SJCRH30 (cell line): ENCODE data around the gene LCN15. TPM values are rescaled to one million over a fixed set of nuclear protein-coding genes. Genes with fewer than 3 reads are reported as not detected.
A peak's percentile ranks its signal among the peaks of the same experiment; 100 is the strongest.
"Not testable (repeated sequence)": the region's sequence is repeated elsewhere in the genome, so short reads cannot be mapped to it uniquely, and the experiment has no call there.

Experiments used
- DNase-seq, 2 experiments: peaks; one replicate each; pipeline ENCODE4 v3.0.0-alpha.2; 2015 to 2020
- H3K27ac ChIP-seq: fragments of 250-450 bp; sonication (Bioruptor Pico); 2 replicates; pipeline ENCODE4 v1.5.1; 2020; ENCODE audit warnings: mild to moderate bottlenecking, moderate library complexity
- H3K27me3 ChIP-seq: fragments of 250-450 bp; sonication (Bioruptor Pico); 2 replicates; pipeline ENCODE4 v1.5.1; 2020; ENCODE audit warnings: mild to moderate bottlenecking, moderate library complexity
- H3K36me3 ChIP-seq: fragments of 250-450 bp; sonication (Bioruptor Pico); 2 replicates; pipeline ENCODE4 v1.5.1; 2020; ENCODE audit warnings: mild to moderate bottlenecking, moderate library complexity
- H3K4me1 ChIP-seq: fragments of 250-450 bp; sonication (Bioruptor Pico); 2 replicates; pipeline ENCODE4 v1.5.1; 2020; ENCODE audit warnings: mild to moderate bottlenecking, moderate library complexity
- H3K4me3 ChIP-seq: fragments of 250-450 bp; sonication (Bioruptor Pico); 2 replicates; pipeline ENCODE4 v1.5.1; 2020; ENCODE audit warnings: mild to moderate bottlenecking, moderate library complexity
- H3K9me3 ChIP-seq: fragments of 250-450 bp; sonication (Bioruptor Pico); replicated peaks from 2 replicates; pipeline ENCODE4 v1.5.1; 2020; ENCODE audit warnings: mild to moderate bottlenecking, moderate library complexity
- total RNA-seq: library from RNA; depleted of rRNA; stranded (reverse); fragments of >200 nt; shearing (Covaris generic); gene quantifications from 2 replicates; pipeline ENCODE4 v1.2.3, GENCODE V29; 2014

The LCN15 gene
- total RNA-seq, 1 experiment from 2014 or later, result not detected

- no peaks in the 10 kb centered on the region for H3K36me3 ChIP-seq
- no peak overlapping the region for H3K4me3 ChIP-seq
- peaks cover 21% of the 10 kb centered on the region for H3K27me3 ChIP-seq
- no peak overlapping the region for H3K27ac ChIP-seq
- DNase-seq, result no peak
- no peaks in the 10 kb centered on the region for H3K9me3 ChIP-seq
- peaks cover 34% of the 10 kb centered on the region for H3K4me1 ChIP-seq
Measured at GRCh38 chr9:136799079-136799853, 34.9 kb upstream of the LCN15 start.

GRCh38 chr9:136798708-136799078 lies 34.4 kb upstream of the LCN15 start:
- no peaks in the 10 kb centered on the region for H3K36me3 ChIP-seq
- no peak overlapping the region for H3K4me3 ChIP-seq
- no peak overlapping the region for H3K27ac ChIP-seq
- peaks cover 34% of the 10 kb centered on the region for H3K4me1 ChIP-seq
- no peaks in the 10 kb centered on the region for H3K9me3 ChIP-seq
- DNase-seq, result no peak
- H3K27me3 ChIP-seq, result peaks cover 21% of the 10 kb centered on the region

- not testable (repeated sequence) for H3K9me3 ChIP-seq, H3K4me3 ChIP-seq, H3K36me3 ChIP-seq, H3K27ac ChIP-seq
- Histone ChIP-seq H3K4me1 (peaks cover 34% of the 10 kb centered on the region), H3K27me3 (peaks cover 16% of the 10 kb centered on the region)
- DNase-seq, result peak in 1 of 2 experiments; percentile 35
Measured at GRCh38 chr9:136796775-136797347, 32.5 kb upstream of the LCN15 start.

DNA sequence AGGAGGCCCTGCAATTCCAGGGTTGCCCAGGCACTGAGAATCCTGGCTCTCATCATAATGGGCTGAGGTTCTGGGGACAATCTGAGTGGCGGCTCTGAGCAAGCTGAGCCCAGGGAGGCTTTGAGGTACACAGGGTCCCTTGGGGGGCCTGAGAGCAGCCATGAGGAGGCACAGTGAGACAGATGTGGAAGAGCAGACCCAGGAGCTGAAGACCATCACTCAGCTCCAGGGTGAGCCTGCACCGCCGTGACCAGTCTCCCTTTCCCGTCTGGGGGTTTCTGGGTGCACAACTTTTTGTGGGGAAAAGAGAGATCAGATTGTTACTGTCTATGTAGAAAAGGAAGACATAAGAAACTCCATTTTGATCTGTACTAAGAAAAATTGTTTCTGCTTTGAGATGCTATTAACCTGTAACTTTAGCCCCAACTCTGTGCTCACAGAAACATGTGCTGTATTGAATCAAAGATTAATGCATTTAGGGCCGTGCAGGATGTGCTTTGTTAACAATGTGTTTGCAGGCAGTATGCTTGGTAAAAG lies 32.0 kb upstream of the LCN15 start, which contains the start of gene CCDC183:
Gene CCDC183 (plus strand): TSS at position 101 of the 537 bp plus-strand sequence. CDS start 60 bp downstream, at position 161.
- Histone ChIP-seq H3K36me3 (no peaks in the 10 kb centered on the region), H3K4me3 (no peak within 1 kb of the TSS), H3K9me3 (no peaks in the 10 kb centered on the region), H3K27ac (no peak within 1 kb of the TSS), H3K27me3 (peaks cover 15% of the 10 kb centered on the region), H3K4me1 (peaks cover 34% of the 10 kb centered on the region)
- no peak for DNase-seq

DNA sequence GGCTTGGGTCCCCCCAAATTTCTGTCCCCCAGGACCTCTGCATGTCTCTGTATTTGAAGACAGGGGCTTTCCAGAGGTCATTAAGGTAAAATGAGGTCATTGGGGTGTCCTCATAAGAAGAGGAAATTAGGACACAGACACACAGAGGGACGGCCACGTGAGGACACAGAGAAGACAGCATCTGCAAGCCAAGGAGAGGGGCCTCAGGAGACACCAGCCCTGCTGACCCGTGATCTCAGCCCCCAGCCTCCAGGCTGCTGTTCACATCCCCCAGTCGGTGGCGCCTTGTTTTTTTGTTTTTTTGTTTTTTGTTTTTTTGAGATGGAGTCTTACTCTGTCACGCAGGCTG lies 30.7 kb upstream of the LCN15 start:
- H3K9me3 ChIP-seq, result no peaks in the 10 kb centered on the region
- peaks cover 12% of the 10 kb centered on the region for H3K27me3 ChIP-seq
- no peak for DNase-seq
- H3K27ac ChIP-seq, result no peak overlapping the region
- no peak overlapping the region for H3K4me3 ChIP-seq
- no peaks in the 10 kb centered on the region for H3K36me3 ChIP-seq
- H3K4me1 ChIP-seq, result peaks cover 32% of the 10 kb centered on the region

DNA sequence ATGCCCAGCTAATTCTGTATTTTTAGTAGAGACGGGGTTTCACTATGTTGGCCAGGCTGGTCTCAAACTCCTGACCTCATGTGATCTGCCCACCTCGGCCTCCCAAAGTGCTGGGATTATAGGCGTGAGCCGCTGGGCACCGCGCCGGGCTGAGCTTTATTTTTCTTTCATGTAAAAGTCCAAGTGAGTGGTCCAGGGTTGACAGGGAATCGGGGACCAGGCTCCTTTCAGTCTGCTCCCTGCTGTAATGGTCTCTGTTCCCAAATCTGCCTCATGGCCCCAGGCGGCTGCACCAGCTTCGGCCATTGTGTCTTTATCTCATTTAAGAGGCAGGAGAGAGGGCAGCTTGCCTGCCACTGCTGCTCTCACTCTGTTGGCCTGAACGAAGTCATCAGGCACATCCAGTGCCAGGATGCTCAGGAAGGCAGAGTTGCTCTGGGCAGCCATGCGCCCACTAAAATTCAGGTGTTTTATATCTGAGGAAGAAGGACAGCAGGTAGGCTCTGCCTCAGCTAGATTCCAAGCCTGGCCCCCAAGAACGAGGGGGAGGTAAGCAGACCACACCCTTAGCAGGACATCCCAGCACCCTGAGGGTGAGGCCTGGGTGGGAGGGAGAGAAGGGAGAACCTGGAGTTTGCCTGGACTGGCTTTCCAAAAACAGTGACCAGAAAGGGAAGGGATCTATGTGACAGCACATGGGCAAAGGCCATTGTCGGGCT lies 30.1 kb upstream of the LCN15 start:
- DNase-seq, result no peak
- Histone ChIP-seq H3K4me1 (peaks cover 33% of the 10 kb centered on the region), H3K4me3 (no peak overlapping the region)

GRCh38 chr9:136793086-136793946 lies 29.0 kb upstream of the LCN15 start:
- no peaks in the 10 kb centered on the region for H3K9me3 ChIP-seq
- H3K4me3 ChIP-seq, result no peak overlapping the region
- H3K4me1 ChIP-seq, result peaks cover 39% of the 10 kb centered on the region
- DNase-seq, result no peak
- no peaks in the 10 kb centered on the region for H3K36me3 ChIP-seq
- no peak overlapping the region for H3K27ac ChIP-seq
- no peaks in the 10 kb centered on the region; the same call in 1 of the 2 replicates for H3K27me3 ChIP-seq

More for the DNA sequence above, 30.1 kb upstream of the LCN15 start:
- no peak overlapping the region for H3K27ac ChIP-seq
- no peaks in the 10 kb centered on the region for H3K36me3 ChIP-seq
- H3K27me3 ChIP-seq, result peaks cover 9% of the 10 kb centered on the region
- no peaks in the 10 kb centered on the region for H3K9me3 ChIP-seq

DNA sequence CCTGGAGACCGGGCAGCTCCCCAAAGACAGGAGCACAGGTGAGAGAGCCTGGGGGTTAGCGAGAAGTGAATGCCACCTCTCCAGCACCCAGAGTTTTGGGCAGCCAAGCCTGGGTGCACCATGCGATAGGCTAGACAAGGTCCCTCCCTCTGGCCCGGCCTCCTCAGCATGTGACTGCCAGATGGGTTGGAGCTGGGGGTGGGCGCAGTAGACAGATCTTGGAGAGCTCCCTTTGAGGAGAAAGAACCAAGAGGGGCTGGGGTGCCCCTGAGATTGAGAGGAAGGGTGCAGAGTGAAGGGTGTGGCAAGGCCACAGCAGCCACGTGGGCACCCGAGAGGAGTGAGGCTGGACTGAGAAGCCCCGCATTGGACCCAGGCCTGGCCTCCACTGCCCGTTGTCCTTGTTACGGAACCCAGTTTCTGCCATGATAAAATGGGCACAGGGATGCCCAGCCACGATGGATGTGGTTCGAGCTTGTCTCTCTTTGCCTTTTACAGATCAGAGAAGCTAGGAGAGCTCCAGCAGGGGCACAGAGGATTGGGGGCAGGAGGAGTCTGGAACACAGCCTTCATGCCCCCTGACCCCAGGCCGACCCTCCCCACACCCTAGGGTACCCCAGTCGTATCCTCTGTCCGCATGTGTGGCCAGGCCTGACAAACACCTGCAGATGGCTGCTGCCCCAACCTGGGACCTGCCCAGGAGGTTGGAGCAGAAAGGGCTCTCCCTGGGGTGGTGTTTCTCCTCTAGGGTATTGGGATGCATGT lies 28.2 kb upstream of the LCN15 start:
- Histone ChIP-seq H3K9me3 (no peaks in the 10 kb centered on the region), H3K36me3 (no peaks in the 10 kb centered on the region), H3K27ac (no peak overlapping the region), H3K4me3 (no peak overlapping the region), H3K27me3 (no peaks in the 10 kb centered on the region; the same call in none of the 2 replicates), H3K4me1 (peaks cover 43% of the 10 kb centered on the region)
- DNase-seq, result no peak

DNA sequence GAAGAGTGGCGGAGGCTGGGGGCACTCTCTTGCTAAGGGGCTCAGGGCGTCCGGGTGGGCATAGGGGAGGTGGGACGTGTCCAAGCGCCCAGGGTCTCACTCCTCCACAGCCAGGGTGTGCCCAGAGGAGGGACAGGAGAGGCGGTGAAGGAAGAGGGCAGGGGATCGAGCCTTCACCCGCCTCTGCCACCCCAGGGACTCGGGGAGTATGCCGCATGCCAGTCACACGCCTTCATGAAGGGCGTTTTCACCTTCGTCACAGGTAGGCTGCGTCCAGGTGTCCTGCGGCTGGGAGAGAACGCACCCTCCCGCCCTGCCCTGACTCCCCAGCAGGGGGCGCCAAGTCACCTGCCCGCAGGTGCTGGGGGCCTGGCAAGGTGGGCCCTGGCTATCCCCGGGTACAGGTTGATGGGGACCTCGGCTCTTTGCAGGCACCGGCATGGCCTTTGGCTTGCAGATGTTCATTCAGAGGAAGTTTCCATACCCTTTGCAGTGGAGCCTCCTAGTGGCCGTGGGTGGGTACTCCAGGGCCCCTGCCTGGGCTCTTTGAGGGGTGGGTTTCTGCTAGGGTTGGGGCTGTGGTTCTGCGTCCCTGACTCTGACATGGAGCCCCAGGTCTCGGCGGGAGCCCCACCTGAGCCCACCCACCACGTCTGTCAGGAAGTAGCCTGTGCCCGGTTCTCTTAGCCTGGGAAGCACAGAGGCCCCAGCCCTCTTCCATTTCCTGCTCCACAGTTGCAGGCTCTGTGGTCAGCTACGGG lies 27.4 kb upstream of the LCN15 start:
- no peaks in the 10 kb centered on the region for H3K36me3 ChIP-seq
- peak overlapping the region; percentile 33; the same call in 1 of the 2 replicates for H3K27ac ChIP-seq
- no peaks in the 10 kb centered on the region for H3K9me3 ChIP-seq
- peaks cover 36% of the 10 kb centered on the region for H3K4me1 ChIP-seq
- H3K4me3 ChIP-seq, result peak overlapping the region; percentile 69
- no peaks in the 10 kb centered on the region; the same call in none of the 2 replicates for H3K27me3 ChIP-seq
- DNase-seq, result peak; percentile 55 to 64

DNA sequence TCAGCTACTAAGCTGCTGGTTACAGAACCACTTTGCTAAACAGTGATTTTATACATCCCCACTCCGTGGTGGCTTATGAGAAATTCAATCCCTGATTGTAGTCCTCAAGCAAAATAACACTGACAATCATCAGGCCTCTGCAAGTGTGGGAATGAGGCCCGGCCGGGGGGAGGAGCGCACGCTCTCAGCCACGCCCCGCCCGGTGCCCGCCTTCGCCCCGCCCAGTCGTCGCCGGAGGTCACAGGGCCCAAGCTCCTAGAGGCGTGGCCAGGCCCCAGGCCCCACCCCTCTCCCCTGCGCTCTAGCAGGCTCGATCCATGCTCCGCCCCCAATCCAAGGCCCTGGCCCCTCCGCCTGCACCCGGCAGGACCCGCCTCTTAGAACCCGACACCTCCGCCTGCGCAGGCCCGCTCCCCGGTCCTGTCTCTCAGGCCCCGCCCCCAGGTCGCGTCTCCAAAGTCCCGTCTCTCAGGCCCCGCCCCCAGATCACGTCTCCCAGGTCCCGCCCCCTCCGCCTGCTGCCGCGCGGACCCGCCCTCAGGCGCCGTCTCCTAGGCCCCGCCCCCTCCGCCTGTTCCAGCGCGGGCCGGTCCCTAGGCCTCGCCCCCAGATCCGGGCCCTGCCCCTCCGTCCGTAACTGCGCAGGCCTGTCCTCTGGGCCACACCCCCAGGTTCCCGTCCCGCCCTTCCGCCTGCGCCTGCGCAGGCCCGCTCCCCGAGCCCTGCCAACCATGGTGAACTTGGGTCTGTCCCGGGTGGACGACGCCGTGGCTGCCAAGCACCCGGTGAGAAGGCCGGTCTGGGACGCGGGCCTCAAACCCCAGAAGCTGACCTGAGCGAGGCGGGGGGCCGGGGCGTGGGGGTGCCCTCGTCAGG lies 26.6 kb upstream of the LCN15 start, which contains the start of gene TMEM141:
Gene TMEM141 (plus strand): TSS at position 705 of the 876 bp plus-strand sequence. CDS start 27 bp downstream, at position 732.
- DNase-seq, result peak; percentile 100
- Histone ChIP-seq H3K4me3 (peak within 1 kb of the TSS; percentile 69), H3K9me3 (no peaks in the 10 kb centered on the region), H3K27ac (peak within 1 kb of the TSS; percentile 33; the same call in 1 of the 2 replicates), H3K36me3 (no peaks in the 10 kb centered on the region), H3K4me1 (peaks cover 28% of the 10 kb centered on the region), H3K27me3 (no peaks in the 10 kb centered on the region; the same call in none of the 2 replicates)

- H3K27me3 ChIP-seq, result no peaks in the 10 kb centered on the region; the same call in none of the 2 replicates
Measured at GRCh38 chr9:136789523-136789937, 25.2 kb upstream of the LCN15 start.

More at GRCh38 chr9:136789523-136789937, 25.2 kb upstream of the LCN15 start:
- no peak overlapping the region for H3K27ac ChIP-seq
- H3K4me1 ChIP-seq, result peaks cover 23% of the 10 kb centered on the region
- DNase-seq, result peak in 1 of 2 experiments; percentile 59
- H3K36me3 ChIP-seq, result no peaks in the 10 kb centered on the region
- H3K4me3 ChIP-seq, result no peak overlapping the region
- H3K9me3 ChIP-seq, result no peaks in the 10 kb centered on the region
